ENCODE data around the gene GARNL3.
A peak's percentile ranks its signal among the peaks of the same experiment; 100 is the strongest.

The GARNL3 gene

DNA sequence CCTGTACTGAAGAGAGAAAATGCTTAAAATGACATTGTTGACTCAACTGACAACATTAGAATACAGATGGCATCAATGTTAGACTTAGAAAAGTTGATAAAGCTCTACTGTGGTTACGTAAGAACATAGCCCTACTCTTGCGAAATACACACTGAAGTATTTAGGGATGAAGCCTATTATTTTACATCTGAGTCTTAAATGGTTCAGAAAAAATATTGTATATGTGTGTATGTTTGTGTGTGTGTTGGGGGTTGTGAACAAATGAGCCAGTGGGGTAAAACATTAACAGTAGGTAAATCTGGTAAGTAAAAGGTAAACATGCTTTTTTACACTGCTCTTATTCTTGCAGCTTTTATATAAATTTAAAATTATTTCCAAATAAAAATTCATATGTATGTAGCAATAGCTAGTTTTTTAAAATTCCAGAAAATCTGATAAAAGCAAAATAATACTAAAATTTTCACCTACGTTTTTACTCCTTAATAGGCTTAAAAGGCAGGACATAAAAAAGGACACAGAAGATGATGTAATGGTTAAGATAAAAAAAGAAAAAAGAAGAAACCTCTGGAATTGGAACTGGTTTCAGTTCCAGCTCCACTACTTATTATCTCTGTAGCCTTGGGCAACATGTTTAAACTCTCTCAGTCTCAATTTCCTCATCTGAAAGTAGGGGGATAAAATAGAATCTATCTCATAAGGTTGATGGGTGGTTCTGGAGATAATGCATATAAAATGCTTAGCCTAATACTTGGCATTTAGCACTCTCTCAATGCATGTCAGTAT is 44.3 kb downstream of the GARNL3 start (continued):
- TF ChIP-seq KLF1 (tag by site-specific recombination; IDR thresholded peaks at IDR 0.05), result no peak
- no peak for TF ChIP-seq ZNF48 (tag by site-specific recombination; IDR thresholded peaks at IDR 0.05)
- TF ChIP-seq ZBTB7A (tag by site-specific recombination; IDR thresholded peaks at IDR 0.05; ENCODE audit: low read depth), result no peak
- TF ChIP-seq ZNF555 (tag by site-specific recombination; conservative IDR thresholded peaks at IDR 0.05), result no peak
- TF ChIP-seq, protein P1, sequence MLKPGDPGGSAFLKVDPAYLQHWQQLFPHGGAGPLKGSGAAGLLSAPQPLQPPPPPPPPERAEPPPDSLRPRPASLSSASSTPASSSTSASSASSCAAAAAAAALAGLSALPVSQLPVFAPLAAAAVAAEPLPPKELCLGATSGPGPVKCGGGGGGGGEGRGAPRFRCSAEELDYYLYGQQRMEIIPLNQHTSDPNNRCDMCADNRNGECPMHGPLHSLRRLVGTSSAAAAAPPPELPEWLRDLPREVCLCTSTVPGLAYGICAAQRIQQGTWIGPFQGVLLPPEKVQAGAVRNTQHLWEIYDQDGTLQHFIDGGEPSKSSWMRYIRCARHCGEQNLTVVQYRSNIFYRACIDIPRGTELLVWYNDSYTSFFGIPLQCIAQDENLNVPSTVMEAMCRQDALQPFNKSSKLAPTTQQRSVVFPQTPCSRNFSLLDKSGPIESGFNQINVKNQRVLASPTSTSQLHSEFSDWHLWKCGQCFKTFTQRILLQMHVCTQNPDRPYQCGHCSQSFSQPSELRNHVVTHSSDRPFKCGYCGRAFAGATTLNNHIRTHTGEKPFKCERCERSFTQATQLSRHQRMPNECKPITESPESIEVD (tag by site-specific recombination; IDR thresholded peaks at IDR 0.05), result peak; percentile 70
- no peak for TF ChIP-seq ZNF248 (tag by site-specific recombination; IDR thresholded peaks at IDR 0.05)
- TF ChIP-seq ZNF239 (tag by site-specific recombination; IDR thresholded peaks at IDR 0.05), result no peak
- TF ChIP-seq GFI1B (tag by site-specific recombination; IDR thresholded peaks at IDR 0.05), result no peak

DNA sequence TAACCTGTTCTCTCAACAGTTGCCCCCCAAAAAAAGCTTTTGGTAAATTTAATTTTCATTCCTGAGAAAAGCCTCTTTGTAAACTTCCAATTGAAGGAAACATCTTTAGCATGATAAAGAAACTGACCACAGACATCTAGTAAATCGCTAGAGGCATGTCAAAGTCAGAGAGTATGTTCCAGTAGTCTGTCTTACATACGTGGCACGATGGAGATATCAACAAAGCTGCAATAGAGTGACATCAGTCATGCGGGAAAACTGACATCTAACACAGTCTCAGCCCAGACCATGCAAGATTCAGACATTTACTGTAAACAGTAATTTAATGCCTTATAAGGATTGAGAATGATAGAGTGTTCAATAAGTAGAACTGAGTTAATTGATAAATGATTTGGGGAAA is 45.1 kb downstream of the GARNL3 start:
- H3K27ac ChIP-seq (ENCODE audit: extremely low read depth, low read depth, low read length), result no peak overlapping the region
- 0 out of 2 replicates have a peak, but pooled peaks cover 6% of the 10 kb centered on the region for H3K4me1 ChIP-seq (ENCODE audit: control insufficient read depth, insufficient read depth, low read length)
- H3K9me3 ChIP-seq (ENCODE audit: control insufficient read depth, insufficient read depth, low read depth, low read length), result no peaks in the 10 kb centered on the region
- H3K36me3 ChIP-seq (ENCODE audit: control insufficient read depth in 2 of 2, insufficient read depth in 1 of 2, low read length in 2 of 2), result peaks cover 0 to 10% of the 10 kb centered on the region in 2 experiments; a peak in 1 of 3 replicates
- ChIA-PET POLR2A (no interaction called here), CTCF (interaction anchor here (0.7 to 1.1 kb wide), 3 partner anchors 19 to 54 kb away, joined by 3 read pairs; no protein-coding TSS in a partner anchor)
- no peak overlapping the region for H3K4me3 ChIP-seq (ENCODE audit: low read depth, low read length)
- TF ChIP-seq ZXDB (tag by site-specific recombination; IDR thresholded peaks at IDR 0.05) (no peak), ZNF677 (tag by site-specific recombination; IDR thresholded peaks at IDR 0.05) (no peak), ZNF311 (tag by site-specific recombination; IDR thresholded peaks at IDR 0.05; ENCODE audit: borderline replicate concordance) (no peak), GLIS1 (tag by site-specific recombination; IDR thresholded peaks at IDR 0.05) (no peak), TRIM28 (IDR thresholded peaks at IDR 0.05; ENCODE audit: borderline replicate concordance, low read length) (no peak), ZNF132 (tag by site-specific recombination; IDR thresholded peaks at IDR 0.05; ENCODE audit: borderline replicate concordance) (no peak)
- TF ChIP-seq, protein P2, sequence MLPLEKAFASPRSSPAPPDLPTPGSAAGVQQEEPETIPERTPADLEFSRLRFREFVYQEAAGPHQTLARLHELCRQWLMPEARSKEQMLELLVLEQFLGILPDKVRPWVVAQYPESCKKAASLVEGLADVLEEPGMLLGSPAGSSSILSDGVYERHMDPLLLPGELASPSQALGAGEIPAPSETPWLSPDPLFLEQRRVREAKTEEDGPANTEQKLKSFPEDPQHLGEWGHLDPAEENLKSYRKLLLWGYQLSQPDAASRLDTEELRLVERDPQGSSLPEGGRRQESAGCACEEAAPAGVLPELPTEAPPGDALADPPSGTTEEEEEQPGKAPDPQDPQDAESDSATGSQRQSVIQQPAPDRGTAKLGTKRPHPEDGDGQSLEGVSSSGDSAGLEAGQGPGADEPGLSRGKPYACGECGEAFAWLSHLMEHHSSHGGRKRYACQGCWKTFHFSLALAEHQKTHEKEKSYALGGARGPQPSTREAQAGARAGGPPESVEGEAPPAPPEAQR (tag by site-specific recombination; IDR thresholded peaks at IDR 0.05), result no peak
- TF ChIP-seq, protein P3, sequence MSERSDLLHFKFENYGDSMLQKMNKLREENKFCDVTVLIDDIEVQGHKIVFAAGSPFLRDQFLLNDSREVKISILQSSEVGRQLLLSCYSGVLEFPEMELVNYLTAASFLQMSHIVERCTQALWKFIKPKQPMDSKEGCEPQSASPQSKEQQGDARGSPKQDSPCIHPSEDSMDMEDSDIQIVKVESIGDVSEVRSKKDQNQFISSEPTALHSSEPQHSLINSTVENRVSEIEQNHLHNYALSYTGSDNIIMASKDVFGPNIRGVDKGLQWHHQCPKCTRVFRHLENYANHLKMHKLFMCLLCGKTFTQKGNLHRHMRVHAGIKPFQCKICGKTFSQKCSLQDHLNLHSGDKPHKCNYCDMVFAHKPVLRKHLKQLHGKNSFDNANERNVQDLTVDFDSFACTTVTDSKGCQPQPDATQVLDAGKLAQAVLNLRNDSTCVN (tag by site-specific recombination; optimal IDR thresholded peaks at IDR 0.05), result no peak
- TF ChIP-seq, protein P4, sequence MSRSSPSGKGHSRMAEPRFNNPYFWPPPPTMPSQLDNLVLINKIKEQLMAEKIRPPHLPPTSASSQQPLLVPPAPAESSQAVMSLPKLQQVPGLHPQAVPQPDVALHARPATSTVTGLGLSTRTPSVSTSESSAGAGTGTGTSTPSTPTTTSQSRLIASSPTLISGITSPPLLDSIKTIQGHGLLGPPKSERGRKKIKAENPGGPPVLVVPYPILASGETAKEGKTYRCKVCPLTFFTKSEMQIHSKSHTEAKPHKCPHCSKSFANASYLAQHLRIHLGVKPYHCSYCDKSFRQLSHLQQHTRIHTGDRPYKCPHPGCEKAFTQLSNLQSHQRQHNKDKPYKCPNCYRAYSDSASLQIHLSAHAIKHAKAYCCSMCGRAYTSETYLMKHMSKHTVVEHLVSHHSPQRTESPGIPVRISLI (tag by site-specific recombination; IDR thresholded peaks at IDR 0.05), result no peak
- TF ChIP-seq, protein P5, sequence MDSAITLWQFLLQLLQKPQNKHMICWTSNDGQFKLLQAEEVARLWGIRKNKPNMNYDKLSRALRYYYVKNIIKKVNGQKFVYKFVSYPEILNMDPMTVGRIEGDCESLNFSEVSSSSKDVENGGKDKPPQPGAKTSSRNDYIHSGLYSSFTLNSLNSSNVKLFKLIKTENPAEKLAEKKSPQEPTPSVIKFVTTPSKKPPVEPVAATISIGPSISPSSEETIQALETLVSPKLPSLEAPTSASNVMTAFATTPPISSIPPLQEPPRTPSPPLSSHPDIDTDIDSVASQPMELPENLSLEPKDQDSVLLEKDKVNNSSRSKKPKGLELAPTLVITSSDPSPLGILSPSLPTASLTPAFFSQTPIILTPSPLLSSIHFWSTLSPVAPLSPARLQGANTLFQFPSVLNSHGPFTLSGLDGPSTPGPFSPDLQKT (IDR thresholded peaks at IDR 0.05; ENCODE audit: borderline replicate concordance, low read depth, low read length), result no peak
- TF ChIP-seq, protein P6, sequence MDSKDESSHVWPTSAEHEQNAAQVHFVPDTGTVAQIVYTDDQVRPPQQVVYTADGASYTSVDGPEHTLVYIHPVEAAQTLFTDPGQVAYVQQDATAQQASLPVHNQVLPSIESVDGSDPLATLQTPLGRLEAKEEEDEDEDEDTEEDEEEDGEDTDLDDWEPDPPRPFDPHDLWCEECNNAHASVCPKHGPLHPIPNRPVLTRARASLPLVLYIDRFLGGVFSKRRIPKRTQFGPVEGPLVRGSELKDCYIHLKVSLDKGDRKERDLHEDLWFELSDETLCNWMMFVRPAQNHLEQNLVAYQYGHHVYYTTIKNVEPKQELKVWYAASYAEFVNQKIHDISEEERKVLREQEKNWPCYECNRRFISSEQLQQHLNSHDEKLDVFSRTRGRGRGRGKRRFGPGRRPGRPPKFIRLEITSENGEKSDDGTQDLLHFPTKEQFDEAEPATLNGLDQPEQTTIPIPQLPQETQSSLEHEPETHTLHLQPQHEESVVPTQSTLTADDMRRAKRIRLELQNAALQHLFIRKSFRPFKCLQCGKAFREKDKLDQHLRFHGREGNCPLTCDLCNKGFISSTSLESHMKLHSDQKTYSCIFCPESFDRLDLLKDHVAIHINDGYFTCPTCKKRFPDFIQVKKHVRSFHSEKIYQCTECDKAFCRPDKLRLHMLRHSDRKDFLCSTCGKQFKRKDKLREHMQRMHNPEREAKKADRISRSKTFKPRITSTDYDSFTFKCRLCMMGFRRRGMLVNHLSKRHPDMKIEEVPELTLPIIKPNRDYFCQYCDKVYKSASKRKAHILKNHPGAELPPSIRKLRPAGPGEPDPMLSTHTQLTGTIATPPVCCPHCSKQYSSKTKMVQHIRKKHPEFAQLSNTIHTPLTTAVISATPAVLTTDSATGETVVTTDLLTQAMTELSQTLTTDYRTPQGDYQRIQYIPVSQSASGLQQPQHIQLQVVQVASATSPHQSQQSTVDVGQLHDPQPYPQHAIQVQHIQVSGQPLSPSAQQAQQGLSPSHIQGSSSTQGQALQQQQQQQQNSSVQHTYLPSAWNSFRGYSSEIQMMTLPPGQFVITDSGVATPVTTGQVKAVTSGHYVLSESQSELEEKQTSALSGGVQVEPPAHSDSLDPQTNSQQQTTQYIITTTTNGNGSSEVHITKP (tag by site-specific recombination; IDR thresholded peaks at IDR 0.05), result no peak
